ENCODE results near the gene KIRREL2.
"Not testable (repeated sequence)": the region's sequence is repeated elsewhere in the genome, so short reads cannot be mapped to it uniquely, and the experiment has no call there.

The KIRREL2 gene

DNA sequence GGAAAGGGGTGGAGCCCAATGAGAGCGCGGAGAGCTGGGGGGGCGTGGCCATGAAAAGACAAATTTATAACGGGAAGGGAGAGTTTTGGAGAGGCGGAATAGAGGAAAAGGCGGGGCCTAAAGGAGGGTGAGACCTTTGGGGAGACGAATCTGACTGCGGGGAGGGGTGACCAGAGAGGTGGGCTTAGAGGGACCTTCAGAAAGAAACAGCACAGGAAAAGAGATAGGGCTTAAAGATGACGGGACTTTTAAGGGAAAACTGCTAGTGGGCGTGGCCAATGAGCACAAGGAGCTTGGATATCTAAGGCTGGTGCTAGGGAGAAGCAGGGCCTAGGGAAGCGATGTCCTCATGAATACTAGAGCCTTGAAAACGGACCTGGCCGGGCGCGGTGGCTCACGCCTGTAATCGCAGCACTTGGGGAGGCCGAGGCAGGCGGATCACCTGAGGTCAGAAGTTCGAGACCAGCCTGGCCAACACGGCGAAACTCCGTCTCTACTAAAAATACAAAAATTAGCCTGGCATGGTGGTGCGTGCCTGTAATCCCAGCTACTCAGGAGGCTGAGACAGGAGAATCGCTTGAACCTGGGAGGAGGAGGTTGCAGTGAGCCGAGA lies 13.5 kb downstream of the KIRREL2 start:
- DNase-seq: not testable (repeated sequence)

DNA sequence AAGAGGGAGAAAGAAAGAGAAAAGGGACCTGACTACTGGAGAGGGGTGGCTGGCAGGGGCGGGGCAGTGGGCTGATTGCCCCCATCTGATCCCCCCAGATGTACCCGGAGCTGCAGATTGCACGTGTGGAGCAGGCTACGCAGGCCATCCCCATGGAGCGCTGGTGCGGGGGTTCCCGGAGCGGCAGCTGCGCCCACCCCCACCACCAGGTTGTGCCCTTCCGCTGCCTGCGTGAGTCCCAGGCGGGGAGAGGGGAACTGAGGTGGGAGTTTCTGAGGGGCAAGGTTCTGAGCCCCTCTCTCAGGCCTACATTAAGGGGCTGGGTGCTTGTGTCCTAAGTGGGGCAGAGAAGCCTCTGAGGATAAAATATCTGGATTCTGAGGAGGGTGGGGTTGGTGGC lies 14.1 kb downstream of the KIRREL2 start:
- DNase-seq: no peak

DNA sequence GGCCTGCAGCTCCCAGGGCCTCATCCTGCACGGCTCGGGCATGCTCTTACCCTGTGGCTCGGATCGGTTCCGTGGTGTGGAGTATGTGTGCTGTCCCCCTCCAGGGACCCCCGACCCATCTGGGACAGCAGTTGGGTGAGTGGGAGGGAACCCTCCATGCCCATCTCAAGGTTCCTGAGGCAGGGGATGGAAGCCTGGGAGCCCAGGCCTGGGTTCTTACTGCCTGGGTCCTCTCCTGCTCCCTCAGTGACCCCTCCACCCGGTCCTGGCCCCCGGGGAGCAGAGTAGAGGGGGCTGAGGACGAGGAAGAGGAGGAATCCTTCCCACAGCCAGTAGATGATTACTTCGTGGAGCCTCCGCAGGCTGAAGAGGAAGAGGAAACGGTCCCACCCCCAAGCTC lies 14.9 kb downstream of the KIRREL2 start:
- no peak for DNase-seq

DNA sequence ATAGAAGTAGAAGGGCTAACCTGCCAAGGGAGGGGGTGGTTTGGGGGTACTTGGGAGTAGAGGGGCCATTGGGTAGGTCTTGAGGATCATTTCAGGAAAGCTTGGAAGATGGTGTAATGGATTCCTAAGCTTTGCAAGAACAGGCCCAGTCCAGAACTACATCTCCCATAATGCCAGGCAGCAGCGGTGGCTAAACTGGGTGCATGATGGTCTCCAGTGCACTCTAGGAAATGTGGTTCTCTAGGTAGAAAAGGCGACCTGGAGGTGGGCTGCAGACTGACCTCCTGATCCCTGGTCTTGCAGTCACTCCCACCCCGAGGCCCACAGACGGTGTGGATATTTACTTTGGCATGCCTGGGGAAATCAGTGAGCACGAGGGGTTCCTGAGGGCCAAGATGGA lies 15.5 kb downstream of the KIRREL2 start:
- no peak for DNase-seq

DNA sequence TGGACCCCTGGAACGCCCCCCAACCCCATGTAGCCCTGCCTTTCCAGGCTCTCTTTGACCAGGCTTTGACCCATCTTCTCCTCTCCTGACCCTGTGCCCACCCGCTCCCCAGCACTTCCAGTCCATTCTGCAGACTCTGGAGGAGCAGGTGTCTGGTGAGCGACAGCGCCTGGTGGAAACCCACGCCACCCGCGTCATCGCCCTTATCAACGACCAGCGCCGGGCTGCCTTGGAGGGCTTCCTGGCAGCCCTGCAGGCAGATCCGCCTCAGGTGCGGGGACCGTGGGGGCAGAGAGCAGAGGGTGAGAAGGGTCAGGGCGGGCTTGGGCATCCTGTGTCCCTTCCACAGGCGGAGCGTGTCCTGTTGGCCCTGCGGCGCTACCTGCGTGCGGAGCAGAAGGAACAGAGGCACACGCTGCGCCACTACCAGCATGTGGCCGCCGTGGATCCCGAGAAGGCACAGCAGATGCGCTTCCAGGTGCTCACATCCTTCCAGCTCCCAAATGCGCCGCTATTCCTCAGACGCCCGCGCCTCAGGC lies 17.8 kb downstream of the KIRREL2 start:
- DNase-seq: no peak

DNA sequence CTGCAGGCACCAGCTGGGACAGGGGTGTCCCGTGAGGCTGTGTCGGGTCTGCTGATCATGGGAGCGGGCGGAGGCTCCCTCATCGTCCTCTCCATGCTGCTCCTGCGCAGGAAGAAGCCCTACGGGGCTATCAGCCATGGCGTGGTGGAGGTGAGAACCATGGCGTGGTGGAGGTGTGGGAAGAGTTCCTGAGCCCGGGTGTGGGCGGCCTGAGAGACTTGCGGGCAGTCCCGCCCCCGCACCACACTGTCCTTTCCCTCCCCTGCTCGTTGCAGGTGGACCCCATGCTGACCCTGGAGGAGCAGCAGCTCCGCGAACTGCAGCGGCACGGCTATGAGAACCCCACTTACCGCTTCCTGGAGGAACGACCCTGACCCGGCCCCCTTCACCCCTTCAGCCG lies 22.4 kb downstream of the KIRREL2 start:
- no peak for DNase-seq

DNA sequence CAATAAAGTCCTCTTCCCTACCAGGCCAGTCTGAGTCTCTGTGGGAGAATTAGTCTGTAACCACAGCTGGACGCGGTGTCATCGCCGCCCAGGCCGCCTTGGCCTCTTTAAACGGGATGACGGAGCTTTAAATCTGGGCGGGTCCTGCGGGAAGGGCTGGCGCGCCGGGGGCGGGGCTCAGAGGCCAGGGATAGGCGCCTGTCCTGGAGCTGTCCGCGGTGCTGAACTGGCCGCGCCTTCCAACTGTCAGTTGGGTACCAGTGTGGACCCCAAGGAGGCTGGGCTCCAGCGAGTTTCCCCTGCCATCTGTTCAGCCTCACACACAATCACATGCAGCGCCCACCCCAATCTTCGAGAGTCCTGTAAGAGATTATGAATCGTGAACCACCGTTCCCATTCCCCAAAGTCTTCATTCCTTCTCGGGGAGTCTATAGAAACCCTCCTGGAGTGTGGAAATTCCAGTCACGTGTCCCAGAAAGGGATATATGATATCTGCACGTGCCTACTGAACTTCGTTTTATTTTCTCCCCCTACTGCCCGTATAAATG lies 23.1 kb downstream of the KIRREL2 start:
- peak; percentile 75 for DNase-seq

DNA sequence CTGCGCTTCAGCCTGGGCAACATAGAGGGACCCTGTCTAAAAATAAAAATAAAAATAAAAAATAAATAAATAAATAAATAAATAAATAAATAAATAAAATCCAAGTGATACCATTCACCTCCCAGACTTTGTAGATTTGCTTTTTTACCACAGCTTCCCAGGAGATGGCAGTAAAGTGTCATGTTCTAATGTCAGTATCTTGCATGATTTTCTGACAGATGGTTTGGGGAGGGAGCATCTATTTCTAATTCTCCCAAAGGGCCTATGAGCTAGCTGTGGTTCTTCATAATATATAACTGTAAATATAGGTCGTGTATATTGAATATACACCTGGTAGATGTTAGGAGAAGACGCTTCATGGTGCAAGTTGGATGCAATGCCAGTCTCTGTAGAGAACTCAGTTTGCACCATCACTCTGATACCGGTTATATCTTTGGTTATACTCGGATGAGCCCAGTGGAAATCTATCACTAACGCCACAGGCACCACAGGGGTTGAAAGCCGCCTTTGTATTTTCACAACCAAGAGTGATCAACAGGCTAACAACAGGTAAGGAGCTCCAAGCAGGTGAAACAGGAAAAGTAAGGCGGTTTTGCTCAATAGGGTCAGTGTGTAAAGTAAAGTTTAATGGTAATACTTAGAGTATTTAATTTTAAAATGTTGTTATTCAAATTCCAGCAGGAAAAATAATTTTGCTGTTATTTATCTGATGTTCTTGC lies 25.6 kb downstream of the KIRREL2 start:
- DNase-seq: peak; percentile 85

DNA sequence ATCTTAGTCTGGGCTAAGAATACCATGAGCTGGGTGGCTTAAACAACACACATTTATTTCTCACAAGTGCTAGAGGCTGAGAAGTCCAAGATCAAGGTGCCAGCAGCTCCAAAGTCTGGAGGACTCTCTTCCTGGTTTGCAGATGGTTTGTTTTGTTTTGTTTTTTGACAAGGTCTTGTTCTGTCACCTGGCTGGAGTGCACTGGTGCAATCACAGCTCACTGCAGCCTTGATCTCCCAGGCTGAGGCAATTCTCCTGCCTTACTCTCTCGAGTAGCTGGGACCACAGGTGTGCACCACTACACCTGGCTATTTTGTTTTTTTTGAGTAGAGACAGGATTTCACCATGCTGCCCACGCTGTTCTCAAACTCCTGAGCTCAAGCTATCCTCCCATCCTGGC lies 27.2 kb downstream of the KIRREL2 start:
- no peak for DNase-seq

DNA sequence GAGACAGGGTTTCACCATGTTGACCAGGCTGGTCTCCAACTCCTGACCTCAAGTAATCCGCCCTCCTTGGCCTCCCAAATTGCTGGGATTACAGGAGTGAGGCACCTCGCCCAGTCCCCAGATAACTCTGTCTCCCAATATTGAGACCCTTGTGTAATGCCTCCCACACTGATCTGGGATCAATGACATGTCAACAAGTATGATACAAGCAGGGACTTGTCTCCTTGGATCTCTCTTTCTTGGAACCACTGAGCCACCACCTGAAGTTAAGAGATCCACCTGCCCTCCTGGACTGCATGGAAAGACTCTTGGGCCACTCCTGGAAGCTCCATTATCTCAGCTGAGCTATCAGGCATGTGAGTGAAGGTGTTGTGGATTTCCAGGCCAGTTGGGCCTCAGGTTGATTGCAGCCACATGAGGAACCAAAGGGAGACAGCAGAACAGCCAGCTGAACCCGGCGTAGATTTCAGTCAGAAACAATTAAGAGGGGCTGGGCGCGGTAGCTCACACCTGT lies 28.6 kb downstream of the KIRREL2 start:
- no peak for DNase-seq

DNA sequence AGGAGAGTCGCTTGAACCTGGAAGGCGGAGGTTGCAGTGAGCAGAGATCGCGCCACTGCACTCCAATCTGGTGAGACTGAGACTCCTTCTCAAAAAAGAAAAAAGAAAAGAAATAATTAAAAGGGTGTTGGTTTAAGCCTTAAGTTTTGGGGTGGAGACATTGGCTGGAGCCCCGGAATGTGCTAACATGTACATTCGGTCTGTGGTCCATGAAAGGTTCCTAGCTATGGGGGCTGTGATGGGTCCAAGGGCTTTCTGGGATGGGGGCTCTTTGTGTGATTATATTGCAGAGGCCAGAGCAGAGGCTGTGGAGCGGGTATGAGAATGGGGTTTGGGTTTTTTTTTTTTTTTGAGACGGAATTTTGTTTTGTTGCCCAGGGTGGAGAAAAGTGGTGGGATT lies 29.2 kb downstream of the KIRREL2 start:
- no peak for DNase-seq

DNA sequence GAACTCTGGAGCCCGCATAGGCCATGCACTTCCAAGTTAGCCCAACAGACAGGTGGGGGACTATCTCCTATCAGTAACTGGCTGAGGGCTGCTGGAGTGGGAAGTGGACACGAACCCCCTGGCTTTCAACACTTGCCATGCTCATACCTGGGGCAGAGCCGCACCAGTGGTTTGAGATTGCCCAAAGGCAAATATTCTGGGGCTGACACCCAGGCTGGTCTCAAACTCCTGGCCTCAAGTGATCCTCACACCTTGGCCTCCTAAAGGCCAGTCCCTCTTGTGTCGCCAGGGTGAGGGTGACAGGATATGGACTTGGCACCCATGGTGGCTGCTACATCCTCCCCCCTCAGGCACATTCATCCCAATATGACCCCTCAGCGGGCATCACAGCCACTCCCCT lies 30.5 kb downstream of the KIRREL2 start:
- no peak for DNase-seq

DNA sequence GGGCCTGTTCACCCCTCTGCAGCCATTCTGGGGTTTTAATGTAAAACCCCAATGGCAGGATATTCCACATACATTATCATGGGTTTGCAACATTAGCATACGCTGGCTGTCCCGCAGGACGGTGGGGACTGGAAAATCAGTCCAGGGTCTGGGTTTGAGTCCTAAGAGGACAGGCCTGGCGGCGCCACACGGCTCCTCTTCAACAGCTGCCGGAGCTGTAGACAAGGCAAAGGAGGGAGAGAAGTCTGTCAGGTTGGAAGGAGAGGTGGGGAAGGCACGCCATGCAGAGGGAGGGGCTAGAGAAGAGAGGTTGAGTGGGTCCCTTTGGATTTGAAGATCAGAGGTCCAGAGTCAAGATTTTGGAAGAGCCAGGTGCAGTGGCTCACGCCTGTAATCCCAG lies 31.7 kb downstream of the KIRREL2 start:
- DNase-seq: no peak

DNA sequence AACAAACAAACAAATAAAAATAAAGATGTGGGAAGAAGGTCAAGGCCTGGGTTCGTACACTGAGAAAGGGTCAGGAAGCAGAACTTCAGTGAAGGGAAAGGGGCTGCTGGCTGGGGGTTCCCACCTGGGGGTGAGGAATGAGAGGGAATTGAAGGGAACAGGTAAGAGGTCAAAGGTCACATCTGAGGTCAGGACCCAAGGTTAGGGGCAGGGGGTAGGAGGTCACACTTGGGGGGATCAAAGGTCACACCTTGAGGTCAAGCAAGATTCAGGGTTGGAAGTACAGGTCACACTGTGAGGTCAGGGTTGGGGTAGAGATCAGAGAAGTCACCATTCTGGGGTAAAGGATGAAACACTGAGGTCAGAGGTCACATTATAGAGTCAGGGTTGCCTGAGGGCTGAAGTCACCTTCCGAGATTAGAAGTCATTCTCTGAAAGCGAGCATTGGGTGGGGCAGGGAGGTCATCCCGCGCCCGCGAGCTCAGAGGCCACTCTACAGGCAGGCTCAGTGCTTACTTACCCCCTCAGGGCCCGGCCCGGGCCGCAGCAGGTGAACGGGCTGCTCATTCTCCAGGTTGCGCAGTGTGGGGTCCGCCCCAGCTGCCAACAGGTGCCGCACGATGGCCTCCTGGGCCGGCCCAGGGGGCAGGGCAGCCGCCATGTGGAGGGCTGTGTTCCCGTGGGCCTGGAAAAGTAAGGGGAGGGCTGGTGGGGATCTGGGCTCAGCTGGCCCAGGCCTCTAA lies 32.8 kb downstream of the KIRREL2 start:
- no peak for DNase-seq

DNA sequence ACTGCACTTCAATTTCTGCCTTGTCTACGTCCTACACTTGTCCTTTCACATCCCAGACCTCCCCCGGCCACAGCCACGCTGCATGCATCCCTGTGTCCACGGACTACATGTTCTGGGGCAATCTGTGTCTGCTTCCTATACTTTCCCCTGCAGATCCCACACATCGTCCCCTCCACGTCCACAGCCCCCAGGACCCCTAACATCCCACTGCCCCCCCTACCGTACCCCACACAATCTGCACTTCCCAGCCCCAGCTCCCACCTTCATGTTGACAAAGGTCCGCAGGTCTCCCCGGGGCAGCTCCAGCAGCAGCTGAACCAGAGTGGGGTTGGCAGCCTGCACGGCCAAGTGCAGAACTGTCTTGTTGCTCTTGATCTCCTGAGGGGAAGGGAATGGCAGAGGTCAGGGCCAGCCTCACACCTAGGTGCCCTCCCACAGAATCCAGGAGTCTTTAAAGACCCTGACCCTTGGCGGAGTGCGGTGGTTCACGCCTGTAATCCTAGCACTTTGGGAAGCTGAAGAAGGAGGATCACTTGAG lies 33.5 kb downstream of the KIRREL2 start:
- DNase-seq: no peak

DNA sequence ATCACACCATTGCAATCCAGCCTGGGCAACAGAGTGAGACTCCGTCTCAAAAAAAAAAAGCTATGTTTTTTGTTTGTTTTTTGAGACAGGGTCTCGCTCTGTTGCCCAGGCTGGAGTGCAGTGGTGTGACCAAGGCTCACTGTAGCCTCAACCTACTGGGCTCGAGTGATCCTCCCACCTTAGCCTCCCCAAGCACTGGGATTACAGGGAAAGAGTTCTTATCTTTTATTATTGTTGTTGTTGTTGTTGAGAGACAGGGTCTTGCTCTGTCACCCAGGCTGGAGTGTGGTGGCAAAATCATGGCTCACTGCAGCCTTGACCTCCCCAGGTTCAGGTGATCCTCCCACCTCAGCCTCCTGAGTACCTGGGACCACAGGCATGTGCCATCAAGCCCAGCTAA lies 35.1 kb downstream of the KIRREL2 start:
- not testable (repeated sequence) for DNase-seq

DNA sequence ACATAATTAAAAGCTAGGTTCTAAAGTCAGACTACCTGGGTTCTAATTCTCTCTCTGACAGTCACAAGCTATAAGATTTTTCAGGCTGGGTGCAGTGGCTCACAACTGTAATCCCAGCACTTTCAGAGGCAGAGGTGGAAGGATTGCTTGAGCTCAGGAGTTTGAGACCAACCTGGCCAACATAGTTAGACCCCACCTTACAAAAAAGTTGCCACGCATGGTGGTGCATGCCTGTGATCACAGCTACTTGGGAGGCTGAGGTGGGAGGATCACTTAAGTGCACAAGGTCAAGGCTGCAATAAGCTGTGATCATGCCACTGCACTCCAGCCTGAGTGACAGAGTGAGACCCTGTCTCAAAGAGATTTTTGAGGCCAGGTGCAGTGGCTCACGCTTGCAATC lies 37.6 kb downstream of the KIRREL2 start:
- DNase-seq: no peak

DNA sequence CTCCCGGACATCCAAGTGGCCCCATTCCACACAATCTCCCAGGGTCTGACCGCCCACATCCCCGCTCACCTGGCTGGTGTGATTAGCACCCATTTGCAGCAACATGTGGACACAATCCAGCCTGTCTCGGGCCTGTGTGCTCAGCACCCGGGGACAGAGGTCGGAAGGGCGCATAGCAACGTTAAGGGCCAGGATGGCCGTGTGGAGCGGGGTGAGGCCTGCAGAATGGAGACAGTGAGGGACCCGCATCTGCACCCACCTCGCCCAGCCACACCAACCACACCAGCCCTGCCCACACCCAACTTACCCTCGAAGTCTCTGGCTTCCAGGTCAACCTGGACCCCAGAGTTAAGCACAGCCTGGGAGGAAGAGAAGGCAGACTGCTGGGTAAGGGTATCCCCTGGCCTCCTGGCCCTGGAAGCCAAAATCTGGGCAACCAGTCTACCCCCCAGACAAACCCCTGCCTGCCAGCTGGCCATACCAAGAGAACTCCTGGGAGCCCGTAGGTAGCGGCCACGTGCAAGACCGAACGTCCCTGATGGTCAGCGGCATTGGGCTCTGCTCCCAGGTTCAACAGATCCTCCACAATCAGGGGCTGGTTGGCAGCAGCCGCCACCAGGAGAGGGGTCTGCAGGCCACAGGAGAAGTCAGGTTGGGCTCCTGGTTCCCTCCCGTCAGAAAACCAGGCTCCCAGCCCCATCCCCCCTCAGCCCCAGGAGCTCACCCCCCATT lies 39.4 kb downstream of the KIRREL2 start:
- no peak for DNase-seq

DNA sequence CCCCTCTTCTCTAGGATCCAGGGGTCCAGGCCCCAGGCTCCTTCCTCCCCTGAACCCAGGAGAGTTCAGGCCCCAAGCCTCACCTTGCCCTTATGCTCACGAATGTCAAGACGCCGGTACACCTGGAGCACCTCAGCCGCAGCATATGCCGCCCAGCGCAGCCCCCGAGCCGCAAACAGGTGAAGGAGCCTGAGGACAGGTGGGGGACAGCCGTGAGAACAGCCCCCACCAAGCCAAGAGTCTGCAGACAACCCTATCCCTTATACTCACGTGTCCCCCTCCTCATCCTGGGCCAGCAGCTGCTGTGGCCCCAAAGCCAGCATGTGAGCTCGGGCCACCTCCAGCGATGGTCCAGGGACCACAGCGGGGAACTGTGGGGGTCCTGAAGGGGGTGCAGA lies 39.9 kb downstream of the KIRREL2 start:
- no peak for DNase-seq

DNA sequence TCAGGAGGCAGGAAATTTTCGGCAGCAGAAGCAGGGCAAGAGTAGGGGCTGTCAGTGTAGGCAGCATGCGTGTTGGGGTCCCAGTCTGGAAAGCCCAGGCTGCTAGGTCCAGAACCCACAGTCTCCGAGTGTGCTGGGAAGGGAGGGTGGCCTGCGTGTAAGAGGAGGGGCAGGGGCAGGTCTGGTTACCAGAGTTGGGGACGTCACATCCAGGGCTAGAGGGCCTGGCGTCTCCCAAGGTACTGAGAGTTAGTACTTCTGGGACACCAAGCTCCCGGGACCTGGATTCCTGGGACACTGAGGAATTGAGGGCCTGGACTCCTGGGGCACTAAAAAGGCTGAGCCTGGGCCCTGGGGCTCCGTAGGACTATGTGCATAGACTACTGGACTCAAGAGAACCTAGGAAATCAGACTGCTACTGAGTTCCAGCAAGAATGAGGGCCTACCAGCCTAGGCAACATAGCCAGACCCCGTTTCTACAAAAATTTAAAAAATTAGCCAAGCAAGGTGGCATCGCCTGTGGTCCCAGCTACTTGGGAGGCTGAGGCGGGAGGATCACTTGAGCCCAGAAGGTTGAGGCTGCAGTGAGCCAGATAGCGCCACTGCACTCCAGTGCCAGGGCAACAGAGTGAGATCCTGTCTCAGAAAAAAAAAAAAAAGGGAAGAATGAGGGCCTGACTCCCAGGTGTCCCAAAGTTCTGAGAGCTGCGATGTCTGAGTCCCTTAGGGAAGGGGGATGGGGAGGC lies 41.2 kb downstream of the KIRREL2 start:
- no peak for DNase-seq

DNA sequence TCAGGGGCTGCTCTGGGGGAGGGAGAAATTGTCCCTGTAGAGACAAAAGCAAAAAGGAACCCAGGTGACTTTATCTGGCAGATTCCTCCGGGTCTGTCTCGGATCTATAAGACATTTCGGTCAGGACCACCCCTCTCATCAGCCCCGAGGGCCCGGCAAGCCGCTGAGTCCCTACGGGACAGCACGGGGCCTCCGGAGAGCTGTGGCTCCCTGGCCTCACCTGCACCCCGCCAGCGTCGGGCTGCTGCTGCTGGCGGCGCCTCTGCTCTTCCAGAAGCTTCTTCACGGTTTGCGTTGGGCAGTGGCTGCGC lies 41.7 kb downstream of the KIRREL2 start:
- DNase-seq: no peak

All from CD4-positive, alpha-beta T cell treated with Interleukin-10 for 1 hour (primary cell).